HG02610 (cell line): ENCODE measurements around the gene TULP4.
A peak's percentile ranks its signal among the peaks of the same experiment; 100 is the strongest.
"Not testable (repeated sequence)": the region's sequence is repeated elsewhere in the genome, so short reads cannot be mapped to it uniquely, and the experiment has no call there.

Experiments
- ATAC-seq: cut with Tn5 transposase; IDR thresholded peaks from one replicate; pipeline ENCODE4 v1.9.1; 2021; ENCODE audit warnings: mild to moderate bottlenecking, moderate library complexity; ENCODE audit not compliant: unreplicated experiment

TULP4 gene

DNA sequence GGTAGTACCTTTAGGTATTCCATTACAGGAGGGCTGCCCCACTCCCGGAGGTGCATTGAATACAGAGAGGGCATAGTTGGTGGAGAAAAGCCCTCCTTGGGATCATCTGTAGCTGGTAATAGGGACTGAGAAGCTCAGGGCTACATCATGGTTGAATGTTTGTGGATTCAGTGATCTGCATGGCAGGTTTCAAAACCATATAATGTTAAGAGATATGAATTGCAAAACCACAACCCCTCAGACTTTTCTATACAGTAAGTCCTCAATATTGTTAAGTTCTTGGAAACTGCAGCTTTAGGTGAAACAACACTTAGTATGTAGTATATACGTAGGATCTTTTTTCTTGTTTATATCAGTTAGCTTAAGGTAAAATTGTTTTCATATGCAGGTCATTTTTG, 11.3 kb downstream of the TULP4 start:
- peak; percentile 47 for ATAC-seq

- no peak for ATAC-seq
These were observed 11.9 kb downstream of the TULP4 start for GRCh38 chr6:158324136-158324535.

- no peak for ATAC-seq
These were observed 14.9 kb downstream of the TULP4 start for GRCh38 chr6:158327211-158327610.

DNA sequence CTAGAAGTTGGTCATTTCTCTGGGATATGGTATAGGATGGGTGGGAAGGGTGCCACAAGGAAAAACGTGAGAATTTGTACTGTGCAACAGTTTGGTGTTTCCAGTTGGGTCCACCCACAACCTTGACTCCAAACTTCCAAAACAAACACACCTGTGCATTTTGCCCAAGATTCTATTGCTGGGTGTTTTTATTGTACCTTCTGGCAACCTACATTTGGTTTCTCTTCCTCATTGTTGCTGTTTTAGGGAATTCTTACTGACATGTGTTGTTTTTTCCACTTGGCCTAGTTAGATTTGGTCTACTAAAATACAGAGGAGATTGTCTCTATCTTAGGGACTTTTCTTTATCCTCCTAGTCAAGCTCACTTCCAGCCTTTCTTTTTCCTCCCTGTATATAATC, 16.7 kb downstream of the TULP4 start:
- no peak for ATAC-seq

- ATAC-seq, result no peak
These were observed 17.3 kb downstream of the TULP4 start for GRCh38 chr6:158329531-158329930.

GRCh38 chr6:158330016-158330415, 17.8 kb downstream of the TULP4 start:
- ATAC-seq, result no peak

DNA sequence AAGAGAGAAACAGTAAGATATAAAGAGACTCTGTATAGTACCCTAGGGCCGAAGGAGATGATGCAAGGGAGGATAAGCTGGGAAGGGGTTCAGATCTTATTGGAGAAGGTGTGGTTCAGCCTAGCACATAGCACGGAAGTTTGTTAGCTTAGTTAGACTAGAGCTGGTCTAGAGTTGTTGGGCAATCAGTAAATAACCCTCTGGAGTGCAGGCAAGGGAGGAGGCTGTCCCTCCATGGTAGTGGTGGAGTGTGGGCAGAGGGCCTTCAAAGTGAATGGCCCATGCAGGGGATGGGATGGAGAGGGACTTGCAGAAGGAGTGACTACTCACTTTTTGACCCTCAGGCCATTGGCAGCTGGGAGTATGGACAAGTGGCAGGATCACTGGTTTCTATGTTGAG, 20.0 kb downstream of the TULP4 start:
- ATAC-seq, result no peak

GRCh38 chr6:158333094-158333493, 20.8 kb downstream of the TULP4 start:
- no peak for ATAC-seq

DNA sequence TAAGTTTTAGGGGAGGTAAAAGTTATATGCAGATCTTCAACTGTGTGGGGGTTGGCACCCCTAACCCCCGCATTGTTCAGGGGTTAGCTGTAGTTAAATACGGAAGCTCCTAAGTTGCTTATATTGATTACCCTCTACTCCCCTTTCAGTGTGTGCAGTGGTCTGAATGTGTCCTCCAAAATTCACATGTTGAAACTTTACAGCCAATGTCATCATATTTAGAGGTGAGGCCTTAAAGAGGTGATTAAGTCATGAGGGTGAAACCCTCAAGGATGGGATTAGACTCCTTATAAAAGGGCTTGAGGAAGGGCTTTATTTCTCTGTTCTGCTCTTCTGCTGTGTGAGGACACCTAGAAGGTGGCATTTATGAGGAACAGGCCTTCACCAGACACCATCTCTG, 22.3 kb downstream of the TULP4 start:
- ATAC-seq, result no peak

GRCh38 chr6:158337332-158337731, 25.1 kb downstream of the TULP4 start:
- no peak for ATAC-seq

DNA sequence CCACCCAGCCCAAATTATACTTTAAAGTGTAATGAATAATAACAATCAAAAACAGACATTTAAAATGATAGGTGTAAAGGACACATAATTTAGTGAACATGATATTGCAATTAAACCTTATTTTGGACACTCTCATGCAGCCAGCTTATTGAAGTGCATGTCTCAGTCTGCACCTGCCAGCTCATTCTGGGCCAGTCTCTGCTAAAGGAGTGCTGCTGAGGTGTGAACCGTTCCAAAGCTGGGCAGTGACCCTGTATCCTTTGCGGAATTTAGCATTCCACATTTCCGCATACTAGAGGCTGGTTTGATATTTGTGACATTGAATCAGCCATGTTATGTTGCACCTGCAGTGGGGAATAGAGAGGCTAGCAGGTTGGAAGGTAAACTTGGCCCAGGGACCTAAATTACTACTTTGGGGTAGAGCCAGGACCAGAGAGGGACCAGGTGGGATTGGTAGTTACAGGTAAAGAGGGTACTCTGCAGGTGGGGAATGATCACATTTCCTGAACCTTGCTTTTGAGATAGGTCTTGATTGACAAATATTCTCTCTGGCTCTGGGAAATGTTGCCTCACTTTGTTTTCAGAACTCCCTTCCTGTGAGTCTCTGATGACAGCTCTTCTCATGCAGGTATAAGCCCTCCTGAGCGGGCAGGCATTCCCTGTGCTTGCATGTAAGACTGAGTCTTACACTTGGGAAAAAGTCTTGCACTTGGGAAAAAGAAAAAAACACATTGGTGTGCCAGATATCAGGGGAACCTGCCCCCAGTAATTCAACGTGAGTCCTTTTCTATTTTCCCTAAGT, 26.2 kb downstream of the TULP4 start:
- ATAC-seq, result no peak

GRCh38 chr6:158339197-158339596, 26.9 kb downstream of the TULP4 start:
- not testable (repeated sequence) for ATAC-seq

GRCh38 chr6:158340252-158340651, 28.0 kb downstream of the TULP4 start:
- ATAC-seq, result no peak

DNA sequence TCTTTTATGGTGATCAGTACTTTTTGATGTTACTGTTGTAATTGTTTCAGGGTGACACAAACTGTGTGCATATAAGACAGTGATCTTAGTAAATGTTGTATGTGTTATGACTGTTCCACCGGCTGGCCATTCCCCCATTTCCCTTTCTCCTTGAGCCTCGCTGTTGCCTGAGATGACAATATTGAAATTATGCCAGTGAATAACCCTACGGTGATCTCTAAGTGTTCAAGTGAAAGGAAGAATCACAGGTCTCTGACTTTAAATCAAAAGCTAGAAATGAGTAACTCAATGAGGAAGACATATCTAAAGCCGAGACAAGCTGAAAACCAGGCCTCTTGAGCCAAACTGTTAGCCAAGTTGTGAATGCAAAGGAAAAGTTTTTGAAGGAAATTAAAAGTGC, 32.3 kb downstream of the TULP4 start:
- ATAC-seq, result peak; percentile 95

DNA sequence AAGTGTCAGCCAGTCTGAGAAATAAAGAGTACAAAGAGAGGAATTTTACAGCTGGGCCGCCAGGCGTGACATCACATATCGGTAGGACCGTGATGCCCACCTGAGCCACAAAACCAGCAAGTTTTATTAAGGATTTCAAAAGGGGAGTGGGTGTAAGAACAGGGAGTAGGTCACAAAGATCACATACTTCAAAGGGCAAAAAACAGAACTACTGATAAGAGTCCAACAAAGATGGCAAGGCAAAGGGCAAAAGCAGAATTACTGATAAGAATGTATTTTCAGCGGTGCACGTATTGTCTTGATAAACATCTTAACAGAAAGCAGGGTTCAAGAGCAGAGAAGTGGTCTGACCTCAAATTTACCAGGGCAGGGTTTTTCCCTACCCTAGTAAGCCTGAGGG, 33.2 kb downstream of the TULP4 start:
- not testable (repeated sequence) for ATAC-seq

DNA sequence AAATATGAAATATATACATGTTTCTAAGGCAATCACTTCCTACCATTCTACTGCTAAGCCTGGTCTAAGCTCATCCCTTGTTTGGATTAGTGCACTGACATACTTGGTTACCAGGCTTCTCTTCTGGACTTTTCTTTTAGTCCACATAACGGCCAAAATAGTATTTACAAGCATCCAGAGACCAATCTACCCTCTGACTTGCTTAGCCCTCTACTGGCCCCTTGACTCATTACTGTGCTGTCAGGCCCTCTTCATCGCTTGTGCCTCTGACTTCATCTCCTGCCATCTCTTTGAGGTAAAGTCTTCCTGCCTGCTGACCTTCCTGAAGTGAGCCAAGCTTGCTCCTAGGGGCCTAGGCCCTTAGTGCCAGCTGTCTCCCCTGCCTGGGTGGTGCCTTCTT, 35.1 kb downstream of the TULP4 start:
- no peak for ATAC-seq

DNA sequence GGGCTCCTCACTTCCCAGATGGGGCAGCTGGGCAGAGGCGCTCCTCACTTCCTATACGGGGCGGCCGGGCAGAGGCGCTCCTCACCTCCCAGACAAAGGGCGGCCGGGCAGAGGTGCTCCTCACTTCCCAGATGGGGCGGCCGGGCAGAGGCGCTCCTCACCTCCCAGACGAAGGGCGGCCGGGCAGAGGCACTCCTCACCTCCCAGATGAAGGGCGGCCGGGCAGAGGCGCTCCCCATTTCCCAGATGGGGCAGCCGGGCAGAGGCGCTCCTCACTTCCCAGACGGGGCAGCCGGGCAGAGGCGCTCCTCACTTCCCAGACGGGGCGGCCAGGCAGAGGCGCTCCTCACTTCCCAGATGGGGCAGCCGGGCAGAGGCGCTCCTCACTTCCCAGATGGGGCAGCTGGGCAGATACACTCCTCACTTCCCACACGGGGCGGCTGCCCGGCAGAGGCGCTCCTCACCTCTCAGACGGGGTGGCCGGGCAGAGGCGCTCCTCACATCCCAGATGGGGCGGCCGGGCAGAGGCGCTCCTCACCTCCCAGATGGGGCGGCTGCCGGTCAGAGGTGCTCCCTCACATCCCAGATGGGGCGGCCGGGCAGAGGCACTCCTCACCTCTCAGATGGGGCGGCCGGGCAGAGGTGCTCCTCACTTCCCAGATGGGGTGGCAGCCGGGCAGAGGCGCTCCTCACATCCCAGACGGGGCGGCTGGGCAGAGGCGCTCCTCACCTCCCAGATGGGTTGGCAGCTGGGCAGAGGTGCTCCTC, 36.7 kb downstream of the TULP4 start:
- ATAC-seq, result not testable (repeated sequence)

GRCh38 chr6:158349505-158350275, 37.4 kb downstream of the TULP4 start:
- ATAC-seq, result not testable (repeated sequence)

DNA sequence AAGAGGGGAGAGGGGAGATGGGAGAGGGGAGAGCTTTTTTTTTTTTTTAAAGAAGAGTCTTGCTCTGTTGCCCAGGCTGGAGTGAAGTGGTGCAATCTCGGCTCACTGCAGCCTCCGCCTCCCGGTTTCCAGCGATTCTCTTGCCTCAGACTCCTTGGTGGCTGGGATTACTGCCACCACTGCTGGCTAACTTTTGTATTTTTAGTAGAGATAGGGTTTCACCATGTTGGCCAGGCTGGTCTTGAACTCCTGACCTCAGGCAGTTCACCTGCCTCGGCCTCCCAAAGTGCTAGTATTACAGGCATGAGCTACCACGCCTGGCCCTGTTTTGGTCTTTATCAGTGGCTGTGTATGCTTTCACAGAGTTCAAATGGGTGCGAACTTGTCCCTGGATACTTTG, 38.5 kb downstream of the TULP4 start:
- ATAC-seq, result not testable (repeated sequence)

DNA sequence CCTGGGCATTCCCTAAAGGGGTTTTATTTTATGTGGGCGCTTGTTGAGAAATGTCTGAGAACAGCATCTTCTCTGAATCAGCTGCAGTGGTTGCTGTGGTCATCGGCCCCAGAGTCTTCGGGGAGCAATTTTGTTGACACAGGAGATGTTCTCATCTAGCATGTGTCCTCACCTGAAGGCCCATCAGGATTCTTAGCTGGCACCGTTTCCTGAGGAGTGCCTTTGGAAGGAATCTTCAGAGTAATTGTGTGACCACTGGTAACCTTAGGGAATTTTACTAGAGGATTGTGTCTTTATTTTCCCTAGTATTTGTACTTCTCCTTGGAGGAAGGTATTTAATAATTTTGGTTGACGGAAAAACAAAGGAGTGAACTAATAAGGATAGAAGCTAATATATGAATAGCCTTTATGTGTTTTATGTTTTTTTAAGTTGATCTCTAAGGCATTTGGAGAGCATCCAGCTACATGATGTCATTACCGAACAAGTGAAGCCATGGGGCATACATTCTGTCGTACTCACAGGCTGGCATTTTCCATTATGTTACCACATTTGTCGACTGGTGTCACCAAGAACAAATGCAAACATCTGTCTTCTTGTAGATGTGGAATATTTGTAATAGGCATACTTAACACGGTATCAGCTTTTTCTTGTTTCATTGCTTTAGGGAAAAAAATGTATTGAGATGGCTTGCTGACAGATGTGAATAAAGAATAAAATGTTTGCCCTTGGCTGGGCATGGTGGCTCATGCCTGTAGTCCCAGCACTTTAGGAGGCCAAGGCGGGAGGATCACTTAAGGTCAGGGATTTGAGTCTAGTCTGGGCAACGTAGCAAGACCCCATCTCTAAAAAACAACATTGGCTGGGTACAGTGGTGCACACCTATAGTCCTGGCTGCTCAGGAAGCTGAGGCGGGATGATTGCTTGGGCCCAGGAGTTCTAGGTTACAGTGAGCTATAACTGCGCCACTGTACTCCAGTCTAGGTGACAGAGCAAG, 41.9 kb downstream of the TULP4 start:
- ATAC-seq, result no peak
